ENCODE data around the gene SDK1.

The SDK1 gene

DNA sequence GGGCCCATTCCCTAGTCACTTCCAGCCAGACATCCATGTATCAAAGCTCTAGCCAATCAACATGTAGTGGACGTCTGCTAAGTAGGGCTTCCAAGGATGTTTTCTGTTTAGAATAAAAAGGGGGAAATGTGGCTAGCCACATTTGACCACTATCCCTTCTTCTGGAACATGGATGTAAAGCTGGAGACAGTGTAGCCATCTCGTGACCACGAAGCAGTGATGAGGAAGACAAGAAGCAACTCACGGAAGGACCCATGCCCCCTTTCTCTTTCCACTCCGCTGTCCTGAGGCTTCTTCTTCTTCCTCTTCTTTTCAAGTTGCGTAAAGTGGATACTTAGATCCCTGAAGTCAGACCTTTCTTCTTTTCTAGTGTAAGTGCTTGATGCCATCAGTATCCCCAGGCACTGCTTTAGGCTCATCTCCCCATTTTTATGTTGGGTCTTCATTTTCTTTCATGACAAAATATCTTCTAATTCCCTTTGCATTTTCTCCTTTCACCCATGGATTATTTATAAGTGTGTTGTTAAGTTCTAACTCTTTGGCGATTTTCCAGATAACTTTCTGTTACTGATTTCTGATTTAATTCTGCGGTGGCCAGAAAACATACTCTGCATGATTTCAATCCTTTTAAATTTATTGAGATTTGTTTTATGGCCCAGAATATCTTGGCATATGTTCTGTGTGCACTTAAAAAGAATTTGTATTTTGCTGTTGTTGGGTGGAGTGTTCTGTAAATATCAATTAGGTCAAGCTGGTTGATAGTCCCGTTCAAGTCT is 594.5 kb downstream of the SDK1 start:
- no peak for DNase-seq (ENCODE audit: low read depth)
- TF ChIP-seq CTCF (IDR thresholded peaks at IDR 0.05; ENCODE audit: control insufficient read depth, extremely low read depth, insufficient read depth) = no peak
- H3K4me3 ChIP-seq (ENCODE audit: low read depth, low read length) = no peak overlapping the region

- no peak for DNase-seq (ENCODE audit: low read depth)
- H3K4me3 ChIP-seq (ENCODE audit: low read depth, low read length) = no peak overlapping the region
- TF ChIP-seq CTCF (IDR thresholded peaks at IDR 0.05; ENCODE audit: control insufficient read depth, extremely low read depth, insufficient read depth) = no peak
Measured at GRCh38 chr7:3896169-3896765, 595.2 kb downstream of the SDK1 start.

DNA sequence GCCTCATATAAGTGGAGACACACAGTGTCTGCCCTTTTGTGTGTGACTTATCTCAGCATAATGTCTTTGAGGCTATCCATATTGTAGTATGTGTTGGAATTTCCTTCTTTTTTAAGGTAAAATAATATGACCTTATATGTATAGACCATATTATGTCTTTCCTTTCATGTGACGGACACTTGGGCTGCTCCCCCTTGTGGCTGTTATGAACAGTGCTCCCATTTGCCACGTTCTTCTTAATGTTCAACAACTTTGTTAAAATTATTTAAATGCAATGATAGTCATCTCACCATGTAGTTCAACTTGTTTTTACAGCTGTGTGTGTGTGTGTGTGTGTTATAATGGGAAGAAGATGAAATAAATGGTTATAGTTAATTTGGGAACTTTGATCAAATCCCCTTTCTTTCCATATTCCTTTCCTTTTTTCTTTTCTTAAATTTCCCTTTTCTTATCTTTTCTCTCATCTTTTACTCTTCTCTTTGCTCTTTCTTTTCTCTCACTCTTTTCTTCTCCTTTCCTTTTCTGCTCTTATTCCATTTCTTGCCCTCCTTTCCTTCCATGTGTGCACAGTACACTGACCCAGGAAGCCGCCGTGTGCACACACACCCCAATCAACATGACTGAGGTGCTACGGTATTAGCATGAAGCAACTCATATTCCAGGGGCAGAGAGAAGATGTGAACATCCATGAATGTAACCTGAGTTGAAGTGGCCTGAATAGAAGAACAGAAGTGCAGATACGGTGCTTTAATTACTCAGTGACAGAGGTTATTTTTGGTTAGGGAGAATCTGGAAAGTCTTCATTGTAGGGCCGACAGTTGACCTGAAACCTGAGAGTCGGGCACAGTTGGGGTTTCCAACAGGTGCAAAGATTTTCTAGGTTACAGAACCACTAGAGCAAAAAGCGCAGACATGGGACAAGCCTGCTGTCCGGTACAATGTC is 596.6 kb downstream of the SDK1 start:
- no peak overlapping the region for H3K4me3 ChIP-seq (ENCODE audit: low read depth, low read length)
- TF ChIP-seq CTCF (IDR thresholded peaks at IDR 0.05; ENCODE audit: control insufficient read depth, extremely low read depth, insufficient read depth) = peak; percentile 77
- DNase-seq (ENCODE audit: low read depth) = peak; percentile 14

- no peak for TF ChIP-seq CTCF (IDR thresholded peaks at IDR 0.05; ENCODE audit: control insufficient read depth, extremely low read depth, insufficient read depth)
- DNase-seq (ENCODE audit: low read depth) = no peak
Measured at GRCh38 chr7:3899559-3899991, 598.5 kb downstream of the SDK1 start.

DNA sequence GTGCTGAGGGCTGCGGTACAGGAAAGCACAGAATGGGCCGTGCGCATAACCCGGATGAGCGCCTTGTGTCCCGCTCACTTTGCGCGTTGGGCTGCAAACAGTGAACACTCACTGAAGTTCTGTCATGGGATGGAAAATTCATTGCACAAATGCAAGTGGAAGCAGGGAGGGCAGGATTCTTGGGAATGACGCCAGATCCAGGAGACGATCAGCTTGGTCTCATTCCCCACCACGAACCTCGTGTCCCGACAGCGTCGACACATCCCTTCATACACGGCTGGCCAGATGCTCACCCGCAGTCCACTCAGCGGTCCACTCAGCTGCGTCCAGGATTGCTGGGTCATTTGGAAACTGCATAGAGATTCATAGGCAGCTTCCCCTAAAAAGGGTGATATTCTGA is 607.1 kb downstream of the SDK1 start:
- no peak for TF ChIP-seq CTCF (IDR thresholded peaks at IDR 0.05; ENCODE audit: control insufficient read depth, extremely low read depth, insufficient read depth)
- no peak for DNase-seq (ENCODE audit: low read depth)
- H3K4me3 ChIP-seq (ENCODE audit: low read depth, low read length) = no peak overlapping the region

More at GRCh38 chr7:3899559-3899991, 598.5 kb downstream of the SDK1 start:
- H3K4me3 ChIP-seq (ENCODE audit: low read depth, low read length) = no peak overlapping the region

- TF ChIP-seq CTCF (IDR thresholded peaks at IDR 0.05; ENCODE audit: control insufficient read depth, extremely low read depth, insufficient read depth) = no peak
- no peak overlapping the region for H3K4me3 ChIP-seq (ENCODE audit: low read depth, low read length)
- DNase-seq (ENCODE audit: low read depth) = no peak
Measured at GRCh38 chr7:3909128-3909527, 608.1 kb downstream of the SDK1 start.
